OCI-LY1 (cell line): ENCODE measurements around the gene LHFPL2.

Experiments used
- H2AFZ ChIP-seq: fragments of 200-600 bp; sonication (generic), shearing (Covaris generic); 2 replicates; pipeline ENCODE4 v1.6.0; 2014; ENCODE audit warnings: antibody characterized with exemption, mild to moderate bottlenecking, low read length
- H3F3A ChIP-seq: fragments of 200-600 bp; sonication (generic), shearing (Covaris generic); 2 replicates; pipeline ENCODE4 v1.6.0; 2014; ENCODE audit warnings: mild to moderate bottlenecking, antibody characterized with exemption, low read length, moderate library complexity; ENCODE audit not compliant: insufficient read depth
- H3K27ac ChIP-seq: fragments of 200-600 bp; sonication (generic); 2 replicates; pipeline ENCODE4 v1.5.1; 2014; ENCODE audit warnings: low read length, mixed run types, mild to moderate bottlenecking, low read depth; ENCODE audit not compliant: poor library complexity, severe bottlenecking
- H3K27me3 ChIP-seq: fragments of 200-600 bp; sonication (generic); 2 replicates; pipeline ENCODE4 v1.6.0; 2014; ENCODE audit warnings: antibody characterized with exemption, mild to moderate bottlenecking, low read length, moderate library complexity; ENCODE audit not compliant: insufficient read depth
- H3K36me3 ChIP-seq: fragments of 200-600 bp; sonication (generic); 2 replicates; pipeline ENCODE4 v1.6.1; 2014; ENCODE audit warnings: mild to moderate bottlenecking, antibody characterized with exemption, low read length, moderate library complexity, mixed read lengths; ENCODE audit not compliant: insufficient read depth
- H3K4me1 ChIP-seq: fragments of 200-600 bp; sonication (generic); 2 replicates; pipeline ENCODE4 v1.5.1; 2014; ENCODE audit warnings: mild to moderate bottlenecking, low read length, moderate library complexity; ENCODE audit not compliant: insufficient read depth, severe bottlenecking
- H3K4me2 ChIP-seq: fragments of 200-600 bp; sonication (generic), shearing (Covaris generic); 2 replicates; pipeline ENCODE4 v1.6.1; 2014; ENCODE audit warnings: low read length
- H3K4me3 ChIP-seq: fragments of 200-600 bp; sonication (generic); 2 replicates; pipeline ENCODE4 v1.5.1; 2014; ENCODE audit warnings: low read length, low read depth, mild to moderate bottlenecking, mixed read lengths; ENCODE audit not compliant: poor library complexity, severe bottlenecking
- H3K79me2 ChIP-seq: fragments of 200-600 bp; shearing (Covaris generic); 2 replicates; pipeline ENCODE4 v1.6.1; 2016; ENCODE audit warnings: mixed run types, low read length, mixed read lengths; ENCODE audit not compliant: insufficient read depth
- H3K9ac ChIP-seq: fragments of 200-600 bp; sonication (generic), shearing (Covaris generic); 2 replicates; pipeline ENCODE4 v1.6.1; 2014; ENCODE audit warnings: mild to moderate bottlenecking, low read length, mixed read lengths
- H3K9me2 ChIP-seq: fragments of 200-600 bp; sonication (generic), shearing (Covaris generic); 2 replicates; pipeline ENCODE4 v1.6.1; 2014; ENCODE audit warnings: low read depth, mild to moderate bottlenecking, low read length, mixed read lengths
- H3K9me3 ChIP-seq: fragments of 200-600 bp; shearing (Covaris generic); 2 replicates; pipeline ENCODE4 v1.6.1; 2014; ENCODE audit warnings: low read length, mixed read lengths
- H4K20me1 ChIP-seq: fragments of 200-600 bp; sonication (generic), shearing (Covaris generic); 2 replicates; pipeline ENCODE4 v1.6.0; 2016; ENCODE audit warnings: mild to moderate bottlenecking, low read length; ENCODE audit not compliant: insufficient read depth
- EZH2 ChIP-seq: fragments of 200-600 bp; sonication (generic), shearing (Covaris generic); IDR thresholded peaks from 2 replicates; pipeline ENCODE4 v1.8.0; 2017; ENCODE audit warnings: borderline replicate concordance, mixed run types, mild to moderate bottlenecking, antibody characterized with exemption, low read length, moderate library complexity, mixed read lengths
- TF ChIP-seq, protein P1 (sequence below): fragments of 200-600 bp; sonication (generic), shearing (Covaris generic); IDR thresholded peaks from 2 replicates; pipeline ENCODE4 v1.5.1; 2017; ENCODE audit warnings: mild to moderate bottlenecking, antibody characterized with exemption, low read length, moderate library complexity, mixed read lengths

Gene LHFPL2

DNA sequence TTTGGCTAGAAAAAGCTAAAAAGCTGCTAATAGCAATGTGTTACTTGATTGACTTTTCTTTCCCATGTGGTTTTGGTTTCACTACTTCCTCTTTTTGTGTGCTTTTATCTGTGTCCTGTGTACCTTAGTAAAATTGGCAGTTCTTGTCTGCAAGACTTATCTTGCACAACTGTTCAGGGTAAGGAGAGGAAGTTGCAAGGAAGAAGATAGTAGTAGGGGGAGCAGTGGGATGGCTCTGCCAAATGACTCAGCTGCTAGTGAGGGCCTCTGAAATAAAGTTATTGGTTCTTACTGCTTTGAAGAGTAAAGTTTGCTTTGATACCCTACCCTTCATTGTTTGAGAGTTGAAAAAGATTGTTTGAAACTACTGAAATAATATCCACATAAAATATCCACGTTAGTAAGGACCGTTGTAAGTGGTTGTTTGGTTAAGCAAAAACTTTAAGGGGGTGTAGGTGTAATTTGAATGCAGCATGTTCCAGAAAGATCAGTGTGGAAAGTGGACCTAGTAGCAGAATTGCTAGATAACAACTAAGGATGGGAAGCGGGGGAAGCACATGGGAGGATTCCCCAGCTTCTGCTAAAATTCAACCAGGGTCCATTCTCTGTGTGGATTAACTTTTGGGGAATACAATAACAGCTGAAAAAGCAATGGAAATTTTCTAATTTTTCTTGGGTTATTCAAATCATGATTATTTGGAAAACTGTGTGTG lies 164.6 kb downstream of the LHFPL2 start:
- H3K36me3 ChIP-seq = peaks cover 43% of the 10 kb centered on the region
- TF ChIP-seq, protein P1, sequence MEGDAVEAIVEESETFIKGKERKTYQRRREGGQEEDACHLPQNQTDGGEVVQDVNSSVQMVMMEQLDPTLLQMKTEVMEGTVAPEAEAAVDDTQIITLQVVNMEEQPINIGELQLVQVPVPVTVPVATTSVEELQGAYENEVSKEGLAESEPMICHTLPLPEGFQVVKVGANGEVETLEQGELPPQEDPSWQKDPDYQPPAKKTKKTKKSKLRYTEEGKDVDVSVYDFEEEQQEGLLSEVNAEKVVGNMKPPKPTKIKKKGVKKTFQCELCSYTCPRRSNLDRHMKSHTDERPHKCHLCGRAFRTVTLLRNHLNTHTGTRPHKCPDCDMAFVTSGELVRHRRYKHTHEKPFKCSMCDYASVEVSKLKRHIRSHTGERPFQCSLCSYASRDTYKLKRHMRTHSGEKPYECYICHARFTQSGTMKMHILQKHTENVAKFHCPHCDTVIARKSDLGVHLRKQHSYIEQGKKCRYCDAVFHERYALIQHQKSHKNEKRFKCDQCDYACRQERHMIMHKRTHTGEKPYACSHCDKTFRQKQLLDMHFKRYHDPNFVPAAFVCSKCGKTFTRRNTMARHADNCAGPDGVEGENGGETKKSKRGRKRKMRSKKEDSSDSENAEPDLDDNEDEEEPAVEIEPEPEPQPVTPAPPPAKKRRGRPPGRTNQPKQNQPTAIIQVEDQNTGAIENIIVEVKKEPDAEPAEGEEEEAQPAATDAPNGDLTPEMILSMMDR = no peak
- no peak for TF ChIP-seq EZH2
- no peaks in the 10 kb centered on the region for H3K9me2 ChIP-seq
- H3K4me1 ChIP-seq = peaks cover 32% of the 10 kb centered on the region
- peak overlapping the region; percentile 24; the same call in 1 of the 2 replicates for H3K9ac ChIP-seq
- no peaks in the 10 kb centered on the region for H3K27me3 ChIP-seq
- peak overlapping the region; percentile 78 for H3K27ac ChIP-seq
- no peaks in the 10 kb centered on the region for H3K79me2 ChIP-seq
- H3K4me2 ChIP-seq = peak overlapping the region; percentile 44
- H3F3A ChIP-seq = no peaks in the 10 kb centered on the region
- H3K9me3 ChIP-seq = no peaks in the 10 kb centered on the region
- no peaks in the 10 kb centered on the region for H4K20me1 ChIP-seq
- no peak overlapping the region for H2AFZ ChIP-seq
- peak overlapping the region; percentile 3 for H3K4me3 ChIP-seq

DNA sequence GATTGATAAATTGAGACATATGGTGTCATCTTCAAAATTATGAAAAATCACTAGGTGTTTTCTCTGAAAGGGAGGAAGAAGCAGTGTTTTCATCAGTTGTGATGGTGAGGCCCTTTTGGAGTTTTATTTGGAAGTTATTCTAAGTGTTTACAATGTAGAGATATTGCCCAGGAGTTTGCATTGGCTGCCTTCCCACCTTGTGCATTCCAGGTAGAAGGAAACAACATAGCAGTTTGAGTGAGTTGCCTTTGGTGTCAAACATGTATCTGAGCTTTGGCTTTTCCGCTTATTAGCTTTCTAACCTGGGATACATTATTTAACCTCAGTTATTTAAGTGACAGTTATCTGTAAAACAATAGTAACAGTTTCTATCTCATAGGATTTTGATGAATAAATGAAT lies 165.6 kb downstream of the LHFPL2 start:
- no peak overlapping the region for H3K4me2 ChIP-seq
- no peak overlapping the region for H3K9ac ChIP-seq
- H3K79me2 ChIP-seq = no peaks in the 10 kb centered on the region
- H3K4me3 ChIP-seq = no peak overlapping the region
- no peaks in the 10 kb centered on the region for H3K27me3 ChIP-seq
- H3K36me3 ChIP-seq = peaks cover 33% of the 10 kb centered on the region
- no peaks in the 10 kb centered on the region for H4K20me1 ChIP-seq
- H3F3A ChIP-seq = no peaks in the 10 kb centered on the region
- no peaks in the 10 kb centered on the region for H3K9me3 ChIP-seq
- H3K4me1 ChIP-seq = peaks cover 32% of the 10 kb centered on the region
- no peaks in the 10 kb centered on the region for H3K9me2 ChIP-seq
- TF ChIP-seq EZH2 = no peak
- peak overlapping the region; percentile 78 for H3K27ac ChIP-seq
- no peak overlapping the region for H2AFZ ChIP-seq

DNA sequence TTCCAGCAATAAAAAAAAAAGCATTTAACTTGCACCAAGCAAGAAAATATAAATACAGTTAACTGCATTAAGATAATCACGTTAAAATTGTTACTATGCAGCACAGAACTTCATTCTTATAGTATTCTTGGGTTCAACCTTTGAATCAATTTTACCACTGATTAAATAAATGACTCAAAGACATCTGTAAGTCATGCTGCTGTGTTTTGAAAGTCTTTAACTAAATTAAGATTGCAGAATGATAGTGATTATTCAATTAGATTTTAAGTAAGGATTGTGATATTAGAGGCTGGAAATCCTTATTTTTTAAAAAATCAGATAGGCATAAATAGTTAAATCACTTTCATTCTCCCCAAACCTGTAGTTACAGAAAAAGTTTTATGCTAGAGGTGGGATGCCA lies 171.8 kb downstream of the LHFPL2 start:
- Histone ChIP-seq H3K79me2 (no peaks in the 10 kb centered on the region), H3K36me3 (peaks cover 15% of the 10 kb centered on the region; the same call in 1 of the 2 replicates), H3K9me3 (no peaks in the 10 kb centered on the region), H3K27ac (no peak overlapping the region), H3K4me1 (peaks cover 22% of the 10 kb centered on the region), H3K9me2 (no peaks in the 10 kb centered on the region), H2AFZ (no peak overlapping the region), H3K4me3 (no peak overlapping the region), H3K9ac (no peak overlapping the region), H3K27me3 (no peaks in the 10 kb centered on the region), H3K4me2 (no peak overlapping the region), H3F3A (peaks cover 5% of the 10 kb centered on the region; the same call in 1 of the 2 replicates), H4K20me1 (no peaks in the 10 kb centered on the region)
- TF ChIP-seq, protein P1 = no peak
- TF ChIP-seq EZH2 = no peak

DNA sequence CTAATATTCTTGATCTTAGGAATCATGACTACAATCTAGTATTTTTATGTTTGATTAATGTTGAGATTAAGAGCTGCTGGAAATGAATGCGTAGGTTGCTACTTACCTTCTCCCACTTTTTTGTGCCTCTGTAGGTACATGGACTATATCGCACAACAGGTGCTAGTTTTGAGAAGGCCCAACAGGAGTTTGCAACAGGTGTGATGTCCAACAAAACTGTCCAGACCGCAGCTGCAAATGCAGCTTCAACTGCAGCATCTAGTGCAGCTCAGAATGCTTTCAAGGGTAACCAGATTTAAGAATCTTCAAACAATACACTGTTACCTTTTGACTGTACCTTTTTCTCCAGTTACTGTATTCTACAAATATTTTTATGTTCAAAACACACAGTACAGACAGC lies 173.2 kb downstream of the LHFPL2 start:
- Histone ChIP-seq H3K27me3 (no peaks in the 10 kb centered on the region), H3K4me1 (peaks cover 24% of the 10 kb centered on the region), H3K9ac (no peak overlapping the region), H4K20me1 (no peaks in the 10 kb centered on the region), H2AFZ (no peak overlapping the region), H3K4me3 (no peak overlapping the region), H3F3A (peaks cover 5% of the 10 kb centered on the region; the same call in 1 of the 2 replicates), H3K36me3 (peaks cover 15% of the 10 kb centered on the region; the same call in 1 of the 2 replicates), H3K9me2 (no peaks in the 10 kb centered on the region), H3K9me3 (no peaks in the 10 kb centered on the region), H3K79me2 (no peaks in the 10 kb centered on the region), H3K4me2 (no peak overlapping the region), H3K27ac (peak overlapping the region; percentile 45)
- TF ChIP-seq, protein P1 = no peak
